Hepatocyte (in vitro differentiated cells): ENCODE data around the gene PBX3. TPM values are rescaled to one million over a fixed set of nuclear protein-coding genes. Genes with fewer than 3 reads are reported as not detected.

ENCODE experiments used
- DNase-seq: peaks from one replicate; pipeline ENCODE4 v3.0.0-alpha.2; 2016; ENCODE audit warnings: low spot score
- H2AFZ ChIP-seq: fragments of 200-600 bp; sonication (generic); 2 replicates; pipeline ENCODE4 v1.6.0; 2016; ENCODE audit warnings: antibody characterized with exemption, mild to moderate bottlenecking
- H3K27ac ChIP-seq: fragments of 200-600 bp; sonication (generic); 2 replicates; pipeline ENCODE4 v1.5.1; 2016; ENCODE audit warnings: mild to moderate bottlenecking
- H3K27me3 ChIP-seq: fragments of 200-600 bp; sonication (generic); 2 replicates; pipeline ENCODE4 v1.6.1; 2016
- H3K36me3 ChIP-seq: fragments of 200-600 bp; sonication (generic); replicated peaks from 2 replicates; pipeline ENCODE4 v1.5.1; 2016; ENCODE audit warnings: low read depth; ENCODE audit not compliant: insufficient read depth
- H3K4me1 ChIP-seq: fragments of 200-600 bp; sonication (generic); 2 replicates; pipeline ENCODE4 v1.5.1; 2016; ENCODE audit warnings: mild to moderate bottlenecking, moderate library complexity; ENCODE audit not compliant: insufficient read depth
- H3K4me2 ChIP-seq: fragments of 200-600 bp; sonication (generic); 2 replicates; pipeline ENCODE4 v1.6.0; 2016
- H3K4me3 ChIP-seq: fragments of 200-600 bp; sonication (generic); 2 replicates; pipeline ENCODE4 v1.5.1; 2016; ENCODE audit warnings: mild to moderate bottlenecking
- H3K79me2 ChIP-seq: fragments of 200-600 bp; sonication (generic); 2 replicates; pipeline ENCODE4 v1.6.0; 2017; ENCODE audit warnings: mild to moderate bottlenecking
- H3K9me2 ChIP-seq: fragments of 200-600 bp; sonication (generic); replicated peaks from 2 replicates; pipeline ENCODE4 v1.6.0; 2017; ENCODE audit warnings: mild to moderate bottlenecking; ENCODE audit not compliant: insufficient read depth
- H3K9me3 ChIP-seq: fragments of 200-600 bp; sonication (generic); 2 replicates; pipeline ENCODE4 v1.5.1; 2016; ENCODE audit warnings: low read depth, mild to moderate bottlenecking
- H4K20me1 ChIP-seq: fragments of 200-600 bp; sonication (generic); 2 replicates; pipeline ENCODE4 v1.6.0; 2016; ENCODE audit warnings: mild to moderate bottlenecking; ENCODE audit not compliant: insufficient read depth, poor library complexity, severe bottlenecking
- CTCF ChIP-seq: fragments of 200-600 bp; sonication (generic); IDR thresholded peaks from 2 replicates; pipeline ENCODE4 v1.5.1; 2016; ENCODE audit warnings: antibody characterized with exemption, mild to moderate bottlenecking; ENCODE audit not compliant: poor library complexity
- EZH2 ChIP-seq: fragments of 200-600 bp; sonication (generic); IDR thresholded peaks from 2 replicates; pipeline ENCODE4 v1.6.1; 2016; ENCODE audit warnings: antibody characterized with exemption, mild to moderate bottlenecking, borderline replicate concordance
- EZH2phosphoT487 ChIP-seq: fragments of 200-600 bp; sonication (generic); IDR thresholded peaks from one replicate; pipeline ENCODE4 v1.6.1; 2018; ENCODE audit warnings: antibody characterized with exemption, mild to moderate bottlenecking, low read depth, moderate library complexity; ENCODE audit not compliant: unreplicated experiment, severe bottlenecking
- WGBS: methylation state at CpG from one replicate; pipeline ENCODE4 v1.1.6; 2016; ENCODE audit warnings: low lambda C conversion rate; ENCODE audit errors: missing lambda C conversion rate; 5-methylcytosine and 5-hydroxymethylcytosine counted together
- polyA plus RNA-seq: library from polyadenylated mRNA; unstranded; fragments of >200 nt; fragmentation: Nextera tagmentation; extraction: Ambion mirVana; gene quantifications from 2 replicates; pipeline ENCODE4 v1.2.1, GENCODE V29; 2016
- total RNA-seq: library from RNA; depleted of rRNA; stranded (reverse); fragments of >200 nt; gene quantifications from 2 replicates; pipeline ENCODE4 v1.2.3, GENCODE V29; 2014

PBX3 gene
- total and polyA plus RNA-seq, 2 experiments from 2014 or later: 15.9 to 23.3 TPM

DNA sequence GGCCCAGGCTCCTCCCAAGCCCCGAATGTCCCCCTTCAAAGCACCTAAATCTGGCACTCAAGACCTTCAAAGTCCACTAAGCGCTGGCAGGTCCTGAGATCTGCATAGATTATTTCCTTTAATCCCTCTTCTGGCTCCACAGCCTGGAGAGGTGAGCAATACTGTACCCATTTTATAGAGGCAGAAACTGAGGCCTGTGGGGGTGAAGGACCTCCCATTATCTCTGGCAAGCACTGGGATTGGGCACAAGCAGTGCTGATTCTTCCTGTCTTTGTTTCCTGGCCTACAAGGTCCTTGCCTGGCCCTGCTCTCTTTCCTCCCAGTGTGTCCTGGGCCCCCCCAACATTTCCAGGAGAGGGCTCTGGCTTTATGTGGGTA lies 252.3 kb downstream of the PBX3 start:
- H3K4me2 ChIP-seq: no peak overlapping the region
- H3K4me3 ChIP-seq: no peak overlapping the region
- H3K79me2 ChIP-seq: no peaks in the 10 kb centered on the region
- H3K4me1 ChIP-seq: no peaks in the 10 kb centered on the region
- no peaks in the 10 kb centered on the region for H3K27me3 ChIP-seq
- no peaks in the 10 kb centered on the region for H4K20me1 ChIP-seq
- H3K36me3 ChIP-seq: no peaks in the 10 kb centered on the region
- DNase-seq: no peak
- H3K27ac ChIP-seq: no peak overlapping the region
- 88% methylated on average over 2 of the region's 2 CpGs for WGBS
- TF ChIP-seq EZH2phosphoT487: no peak
- TF ChIP-seq EZH2: no peak
- no peak for TF ChIP-seq CTCF
- no peaks in the 10 kb centered on the region for H3K9me2 ChIP-seq
- no peaks in the 10 kb centered on the region for H3K9me3 ChIP-seq
- H2AFZ ChIP-seq: no peak overlapping the region

GRCh38 chr9:126000256-126000655 lies 253.1 kb downstream of the PBX3 start:
- DNase-seq: no peak
- 92% methylated on average over 6 of the region's 6 CpGs for WGBS
- Histone ChIP-seq H3K36me3 (no peaks in the 10 kb centered on the region), H3K9me3 (no peaks in the 10 kb centered on the region), H3K27me3 (no peaks in the 10 kb centered on the region), H4K20me1 (no peaks in the 10 kb centered on the region), H3K4me2 (no peak overlapping the region), H3K79me2 (no peaks in the 10 kb centered on the region), H3K27ac (no peak overlapping the region), H2AFZ (no peak overlapping the region), H3K4me3 (no peak overlapping the region), H3K9me2 (no peaks in the 10 kb centered on the region), H3K4me1 (no peaks in the 10 kb centered on the region)
- TF ChIP-seq CTCF (no peak), EZH2phosphoT487 (no peak)

DNA sequence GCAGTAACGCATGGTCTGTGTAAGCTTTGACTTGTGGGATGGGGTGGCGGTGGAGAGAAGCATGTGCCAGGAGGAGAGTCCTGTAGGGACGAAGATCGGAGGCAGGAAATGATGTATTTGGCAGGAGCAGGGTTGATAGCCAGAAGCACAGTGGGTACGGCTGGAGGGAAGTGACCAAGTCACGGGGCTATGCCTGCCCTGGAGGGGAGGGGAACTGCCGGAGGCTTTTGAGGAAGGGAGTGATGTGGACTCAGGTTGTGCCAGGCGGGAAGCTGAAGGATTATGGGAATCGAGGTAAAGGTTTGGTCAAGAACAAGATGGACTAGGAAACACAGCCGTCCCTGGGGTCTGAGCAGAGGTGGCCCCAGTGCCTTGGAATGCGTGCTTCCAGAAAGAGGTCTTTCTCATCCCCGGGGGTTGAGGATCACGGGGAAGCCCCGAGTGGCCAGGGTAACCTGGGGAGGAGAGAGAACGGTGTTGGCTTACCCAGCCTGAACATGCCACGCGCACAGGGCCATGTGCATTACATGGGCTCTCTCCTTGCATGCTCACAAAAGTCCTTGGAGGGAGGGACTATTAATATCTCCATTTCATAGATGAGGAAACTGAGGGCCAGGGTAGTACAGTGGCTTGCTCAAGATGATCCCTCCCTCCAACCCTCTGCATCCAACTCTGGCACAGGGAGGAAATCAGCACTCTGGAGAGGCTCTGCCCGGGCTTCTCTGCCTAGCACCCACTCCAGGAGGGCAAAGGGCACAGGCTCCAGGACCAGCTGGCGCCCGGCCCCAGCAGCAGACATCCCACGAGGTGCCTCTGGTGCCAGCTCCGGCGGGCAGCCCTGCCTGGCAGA lies 253.8 kb downstream of the PBX3 start:
- Histone ChIP-seq H3K36me3 (no peaks in the 10 kb centered on the region), H3K79me2 (no peaks in the 10 kb centered on the region)

More for the DNA sequence above, 253.8 kb downstream of the PBX3 start:
- TF ChIP-seq CTCF: no peak
- TF ChIP-seq EZH2phosphoT487: no peak
- no peak for TF ChIP-seq EZH2
- H3K9me3 ChIP-seq: no peaks in the 10 kb centered on the region
- no peak overlapping the region for H2AFZ ChIP-seq
- H3K4me2 ChIP-seq: no peak overlapping the region
- H4K20me1 ChIP-seq: no peaks in the 10 kb centered on the region
- no peak overlapping the region for H3K27ac ChIP-seq
- no peaks in the 10 kb centered on the region for H3K27me3 ChIP-seq
- no peaks in the 10 kb centered on the region for H3K9me2 ChIP-seq
- WGBS: 88% methylated on average over 23 of the region's 23 CpGs
- H3K4me1 ChIP-seq: no peaks in the 10 kb centered on the region
- no peak for DNase-seq
- no peak overlapping the region for H3K4me3 ChIP-seq
